SK-N-MC (cell line): ENCODE results near the gene RNU5B-1.

Source experiments
- DNase-seq: peaks from one replicate; pipeline ENCODE4 v3.0.0-alpha.2; 2011; ENCODE audit warnings: low read depth, low spot score
- H3K27ac ChIP-seq: fragments of 200-600 bp; sonication (generic); 2 replicates; pipeline ENCODE4 v1.5.1; 2016; ENCODE audit warnings: mixed run types
- H3K36me3 ChIP-seq: fragments of 200-600 bp; sonication (generic); 2 replicates; pipeline ENCODE4 v1.6.1; 2017; ENCODE audit warnings: antibody characterized with exemption, low read length, mixed read lengths; ENCODE audit not compliant: insufficient read depth
- H3K4me3 ChIP-seq: fragments of 200-600 bp; sonication (generic); 2 replicates; pipeline ENCODE4 v1.5.1; 2016
- H3K9ac ChIP-seq: fragments of 200-600 bp; sonication (generic); 2 replicates; pipeline ENCODE4 v1.8.0; 2017; ENCODE audit warnings: mixed run types, mixed read lengths; ENCODE audit not compliant: insufficient read length
- H3K9me3 ChIP-seq: fragments of 200-600 bp; sonication (generic); 2 replicates; pipeline ENCODE4 v1.6.1; 2017; ENCODE audit warnings: low read depth, mild to moderate bottlenecking, antibody characterized with exemption, low read length, moderate library complexity, mixed read lengths
- EZH2 ChIP-seq: fragments of 200-600 bp; sonication (generic); IDR thresholded peaks from one replicate; pipeline ENCODE4 v1.6.1; 2017; ENCODE audit warnings: antibody characterized with exemption
- FOXP2 ChIP-seq: optimal IDR thresholded peaks from 2 replicates; pipeline ENCODE3; 2011; ENCODE audit warnings: mild to moderate bottlenecking, moderate library complexity; ENCODE audit not compliant: insufficient read depth; ENCODE audit errors: extremely low read length, control extremely low read depth
- POLR2AphosphoS5 ChIP-seq: IDR thresholded peaks from 2 replicates; pipeline ENCODE4 v1.6.1; 2012; ENCODE audit warnings: mild to moderate bottlenecking, low read depth, low read length, borderline replicate concordance

The RNU5B-1 gene

DNA sequence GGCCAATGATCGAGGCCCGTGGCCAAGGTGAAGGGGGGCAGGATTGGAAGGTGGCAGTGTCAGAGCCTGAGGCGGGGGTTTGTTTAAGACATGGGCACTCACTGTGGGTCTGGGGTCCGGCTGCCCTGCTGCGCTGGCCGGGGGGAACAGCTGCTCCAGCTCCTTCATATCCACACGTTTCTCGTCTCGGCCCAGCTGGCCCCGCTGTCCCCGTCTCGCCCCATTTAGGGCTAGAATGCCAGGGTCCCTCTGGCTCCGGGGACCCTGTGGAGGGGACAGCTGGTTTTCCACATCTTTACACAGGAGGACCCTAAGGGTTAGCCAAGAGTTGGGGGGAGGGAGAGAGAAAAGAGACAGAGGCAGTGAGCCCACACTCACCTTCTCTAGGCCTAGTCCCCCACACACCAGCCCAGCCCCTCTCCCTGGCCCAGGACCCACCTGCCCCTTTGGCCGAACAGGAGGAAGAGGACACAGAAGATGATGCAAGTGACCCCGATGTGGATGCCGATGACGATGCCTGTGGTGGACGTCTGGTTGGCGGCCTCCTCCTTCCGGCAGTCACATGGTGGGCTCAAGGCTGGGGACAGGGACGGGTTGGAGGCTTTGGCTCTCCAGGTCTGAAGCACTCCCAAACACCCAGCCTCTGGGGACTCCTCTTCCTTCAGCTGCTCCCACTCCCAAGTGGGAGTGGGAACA, 25.0 kb downstream of the RNU5B-1 start:
- no peak for DNase-seq
- Histone ChIP-seq H3K4me3 (no peak overlapping the region), H3K9me3 (no peaks in the 10 kb centered on the region), H3K36me3 (no peaks in the 10 kb centered on the region), H3K27ac (no peak overlapping the region), H3K9ac (no peak overlapping the region)
- TF ChIP-seq EZH2 (no peak), POLR2AphosphoS5 (no peak), FOXP2 (no peak)

DNA sequence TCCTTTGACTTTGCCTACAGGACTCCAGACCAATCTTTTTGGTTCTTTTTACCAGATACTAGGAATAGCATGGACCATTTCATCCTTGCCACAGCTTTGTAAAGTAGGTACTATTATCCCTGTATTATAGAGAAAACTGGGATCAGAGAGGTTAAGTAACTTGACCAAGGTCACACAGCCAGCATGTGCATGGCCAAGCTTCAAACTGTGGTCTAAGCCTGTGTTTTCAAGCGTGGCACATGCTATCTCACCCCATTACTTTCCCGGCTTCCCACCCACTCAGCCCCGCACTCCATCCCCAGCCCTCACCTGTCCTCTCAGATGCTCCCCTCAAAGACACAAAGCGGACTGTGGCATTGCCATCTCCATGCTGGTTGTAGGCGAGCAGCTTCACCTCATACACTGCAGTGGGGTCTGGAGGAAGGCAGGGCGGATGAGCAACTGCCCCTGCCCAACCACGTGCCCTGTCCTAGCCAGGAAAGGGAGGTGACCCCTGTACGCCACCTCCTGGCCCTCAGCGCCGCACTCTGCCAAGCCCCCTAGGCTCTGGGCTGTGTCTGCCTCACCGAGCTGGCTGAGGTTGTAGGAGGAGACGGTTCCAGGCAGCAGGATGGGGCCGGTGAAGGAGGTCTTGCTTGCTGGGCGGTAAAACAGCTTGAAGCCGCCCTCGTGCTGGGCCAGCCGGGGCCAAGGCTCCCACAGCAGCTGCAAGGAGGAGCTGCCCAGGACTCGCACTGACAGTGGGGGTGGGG, 25.7 kb downstream of the RNU5B-1 start:
- no peak for DNase-seq
- H3K9ac ChIP-seq, result no peak overlapping the region
- H3K36me3 ChIP-seq, result no peaks in the 10 kb centered on the region
- H3K9me3 ChIP-seq, result no peaks in the 10 kb centered on the region
- TF ChIP-seq FOXP2 (no peak), EZH2 (no peak), POLR2AphosphoS5 (no peak)
- H3K4me3 ChIP-seq, result no peak overlapping the region
- H3K27ac ChIP-seq, result no peak overlapping the region

DNA sequence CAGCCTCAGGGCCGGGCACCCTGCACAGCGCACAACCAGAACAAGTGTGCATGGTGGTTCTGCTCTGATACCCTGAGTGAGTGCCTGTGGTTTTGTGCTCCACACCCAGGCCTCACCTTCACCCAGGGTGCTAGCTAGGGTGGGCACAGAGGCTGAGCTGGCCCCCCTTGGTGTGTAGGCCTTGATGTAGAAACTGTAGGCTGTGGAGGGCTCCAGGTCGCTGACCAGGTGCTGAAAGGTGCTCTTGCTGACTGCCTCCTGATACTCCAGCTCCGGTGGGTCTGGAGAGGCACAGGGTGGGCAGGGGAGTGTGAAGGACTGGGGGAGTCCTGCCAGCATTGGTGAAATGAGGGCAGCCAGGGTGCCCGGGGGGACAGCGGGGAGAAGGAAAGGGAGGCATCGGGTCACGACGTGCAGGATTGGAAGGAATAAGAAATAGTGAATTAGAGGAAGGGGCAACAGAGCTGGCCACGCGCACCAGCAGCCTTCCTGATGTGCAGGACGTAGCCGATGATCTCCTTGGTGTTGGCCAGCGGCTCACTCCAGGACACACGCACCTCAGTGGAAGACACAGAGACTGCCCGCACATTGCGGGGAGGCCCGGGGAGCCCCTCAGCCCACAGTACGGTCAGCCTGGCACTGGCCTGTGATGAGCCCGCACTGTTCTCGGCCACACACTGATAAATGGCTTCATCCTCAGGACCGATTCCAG, 26.6 kb downstream of the RNU5B-1 start:
- H3K9me3 ChIP-seq, result no peaks in the 10 kb centered on the region

DNA sequence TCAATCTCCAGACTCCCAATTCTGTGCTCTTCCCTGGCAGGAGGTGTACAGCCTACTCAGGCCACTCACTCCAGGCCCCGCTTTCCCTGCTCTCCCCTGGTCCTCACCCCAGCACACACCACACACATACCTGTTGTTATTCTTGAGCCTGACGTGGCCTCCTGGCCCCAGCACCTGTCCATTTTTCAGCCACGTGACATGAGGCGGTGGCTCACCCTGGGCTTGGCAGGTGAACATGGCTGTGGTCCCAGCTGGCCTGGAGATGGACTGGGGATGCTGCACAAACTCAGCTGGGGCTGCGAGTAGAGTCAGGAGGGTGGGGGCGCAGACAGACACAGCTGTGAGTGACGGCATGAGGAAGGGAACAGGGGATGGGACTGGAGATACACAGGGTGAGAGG, 27.3 kb downstream of the RNU5B-1 start:
- Histone ChIP-seq H3K4me3 (no peak overlapping the region), H3K36me3 (no peaks in the 10 kb centered on the region), H3K9me3 (no peaks in the 10 kb centered on the region), H3K9ac (no peak overlapping the region), H3K27ac (no peak overlapping the region)
- DNase-seq, result no peak
- TF ChIP-seq FOXP2 (no peak), EZH2 (no peak), POLR2AphosphoS5 (no peak)

More for the DNA sequence above, 26.6 kb downstream of the RNU5B-1 start:
- Histone ChIP-seq H3K27ac (no peak overlapping the region), H3K36me3 (no peaks in the 10 kb centered on the region), H3K4me3 (no peak overlapping the region), H3K9ac (no peak overlapping the region)
- TF ChIP-seq POLR2AphosphoS5, result no peak
- TF ChIP-seq EZH2, result no peak
- TF ChIP-seq FOXP2, result no peak
- no peak for DNase-seq

DNA sequence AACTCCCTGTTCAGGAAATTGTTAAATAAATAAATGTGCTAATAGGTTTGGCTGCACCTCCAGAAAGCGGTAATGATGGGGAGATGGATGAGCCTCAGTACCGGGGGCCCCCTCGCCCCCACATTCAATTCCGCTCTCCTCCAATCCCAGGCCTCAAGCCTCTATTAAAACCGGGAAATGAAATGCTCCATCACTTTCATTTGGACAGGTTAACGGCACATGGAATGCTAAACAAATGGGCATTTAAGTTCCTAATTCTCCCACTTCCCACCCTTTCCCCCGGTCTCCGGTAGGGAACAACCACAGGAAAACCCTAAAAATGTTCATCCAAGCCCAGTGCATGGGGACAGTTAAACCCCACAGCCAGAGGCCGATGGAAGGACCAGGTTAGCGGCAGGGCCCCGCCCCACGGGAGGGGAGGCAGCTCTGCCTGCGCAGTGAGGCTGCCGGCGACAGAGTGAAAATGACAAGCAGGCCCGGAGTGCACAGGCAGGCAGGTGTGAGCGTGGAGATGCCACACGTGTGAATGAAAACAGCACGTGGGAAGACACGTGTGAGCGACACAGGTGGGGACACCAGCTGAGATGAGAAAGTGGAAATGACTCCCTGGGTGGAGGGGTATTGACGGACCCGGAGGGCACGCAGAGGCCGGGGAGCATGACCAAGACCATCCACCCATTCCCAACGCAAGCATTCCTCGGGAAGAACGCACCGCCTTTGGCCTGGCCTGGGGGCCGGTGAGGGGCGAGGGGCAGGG, 28.1 kb downstream of the RNU5B-1 start:
- no peaks in the 10 kb centered on the region for H3K36me3 ChIP-seq
- no peak for TF ChIP-seq EZH2
- no peak for TF ChIP-seq POLR2AphosphoS5
- TF ChIP-seq FOXP2, result no peak
- no peak overlapping the region for H3K9ac ChIP-seq
- DNase-seq, result no peak
- H3K27ac ChIP-seq, result no peak overlapping the region
- H3K9me3 ChIP-seq, result no peaks in the 10 kb centered on the region
- no peak overlapping the region for H3K4me3 ChIP-seq

DNA sequence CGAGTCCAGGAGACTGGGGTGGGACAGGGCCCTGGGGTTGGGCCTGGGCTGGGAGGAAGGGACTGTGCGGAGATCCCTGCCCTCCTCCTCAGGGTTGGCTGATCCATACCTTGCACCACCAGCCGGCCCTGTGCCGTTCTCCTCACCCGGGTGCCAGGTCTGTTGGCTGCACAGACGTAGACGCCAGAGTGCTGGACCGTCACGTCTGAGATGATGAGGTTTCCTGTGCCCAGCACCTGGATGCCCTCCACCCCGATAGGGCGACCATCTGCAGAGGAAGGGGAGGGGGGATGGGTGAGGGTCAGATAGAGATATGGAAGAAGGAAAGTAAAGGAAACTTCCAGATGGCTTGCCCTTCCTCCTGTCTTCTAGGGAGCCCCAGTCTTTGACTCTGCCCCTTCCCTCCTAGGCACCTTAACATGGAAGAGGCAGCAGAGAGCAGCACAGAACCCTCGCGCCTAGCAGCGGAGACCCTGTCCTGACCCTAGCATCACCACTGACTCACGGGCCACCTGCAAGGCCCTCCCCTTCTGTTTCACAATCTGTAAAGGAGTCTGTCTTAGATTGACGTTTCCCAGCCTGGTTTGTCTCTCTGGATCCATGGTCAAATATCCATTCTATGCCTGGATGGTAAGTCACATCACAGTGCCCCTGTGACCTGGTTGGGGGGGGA, 28.8 kb downstream of the RNU5B-1 start:
- no peak for TF ChIP-seq POLR2AphosphoS5
- TF ChIP-seq EZH2, result no peak
- TF ChIP-seq FOXP2, result no peak
- DNase-seq, result no peak
- Histone ChIP-seq H3K27ac (no peak overlapping the region), H3K9me3 (no peaks in the 10 kb centered on the region), H3K9ac (no peak overlapping the region), H3K4me3 (no peak overlapping the region), H3K36me3 (no peaks in the 10 kb centered on the region)

DNA sequence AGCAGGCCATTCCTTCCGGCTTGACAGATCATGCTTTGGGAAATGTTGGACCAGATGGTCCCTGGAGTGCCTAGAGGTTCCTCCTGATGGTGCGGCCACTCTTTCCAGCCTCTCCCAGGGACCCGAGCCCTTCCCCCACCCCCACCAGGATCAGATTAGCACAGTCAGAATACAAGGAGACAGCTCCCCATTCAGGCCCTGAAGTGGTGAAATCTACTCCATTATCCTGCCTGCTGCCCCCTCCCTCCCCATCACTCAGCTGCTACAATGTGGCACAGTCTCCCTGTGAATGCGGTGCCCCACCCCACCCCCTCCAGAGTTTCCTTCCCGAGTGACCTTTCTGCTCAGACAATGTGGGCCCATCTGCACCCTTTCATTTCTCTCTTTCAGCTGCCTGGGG, 29.4 kb downstream of the RNU5B-1 start:
- TF ChIP-seq POLR2AphosphoS5, result no peak
- no peak for TF ChIP-seq EZH2
- no peak for TF ChIP-seq FOXP2
- Histone ChIP-seq H3K9ac (no peak overlapping the region), H3K27ac (no peak overlapping the region), H3K36me3 (no peaks in the 10 kb centered on the region), H3K9me3 (no peaks in the 10 kb centered on the region), H3K4me3 (no peak overlapping the region)
- no peak for DNase-seq
